Kidney (tissue), 14 donors: ENCODE measurements around the gene DHDH. TPM values are rescaled to one million over a fixed set of nuclear protein-coding genes. Genes with fewer than 3 reads are reported as not detected.
"Not testable (repeated sequence)": the region's sequence is repeated elsewhere in the genome, so short reads cannot be mapped to it uniquely, and the experiment has no call there.

Source experiments
- DNase-seq, 5 donors: peaks; one replicate each; pipeline ENCODE4 v3.0.0-alpha.2; 2013 to 2020
- FAIRE-seq: peaks from 2 replicates; lab custom pipeline; 2012; peaks lifted over from hg19 to GRCh38; lab: Jason Lieb, UNC
- H3K27ac ChIP-seq, 2 donors: one replicate each; pipeline ENCODE4 v1.7.0; 2013; ENCODE audit warnings: low read depth in 2 of 2, low read length in 2 of 2, inconsistent platforms in 1 of 2
- H3K27me3 ChIP-seq: one replicate; pipeline ENCODE4 v1.7.1; 2013; ENCODE audit warnings: low read length, inconsistent platforms; ENCODE audit not compliant: control insufficient read depth, insufficient read depth
- H3K36me3 ChIP-seq, 3 donors: one replicate each; pipeline versions ENCODE4 v1.7.0 to v1.7.1; 2013; ENCODE audit warnings: low read length in 3 of 3, control low read depth in 1 of 3, inconsistent platforms in 1 of 3; ENCODE audit not compliant: insufficient read depth in 3 of 3, control insufficient read depth in 2 of 3
- H3K4me1 ChIP-seq, 3 donors: one replicate each; pipeline versions ENCODE4 v1.7.0 to v1.7.1; 2013; ENCODE audit warnings: low read length in 3 of 3, inconsistent platforms in 1 of 3, low read depth in 1 of 3; ENCODE audit not compliant: control insufficient read depth in 2 of 3, insufficient read depth in 2 of 3
- H3K4me3 ChIP-seq, 3 donors: one replicate each; pipeline versions ENCODE4 v1.7.0 to v1.8.1; 2013; ENCODE audit warnings: low read length in 3 of 3, control low read depth in 1 of 3, inconsistent platforms in 1 of 3
- H3K9ac ChIP-seq, 3 donors: one replicate each; pipeline versions ENCODE4 v1.7.0 to v1.7.1; 2013; ENCODE audit warnings: low read length in 3 of 3, control low read depth in 1 of 3, inconsistent platforms in 1 of 3
- H3K9me3 ChIP-seq, 3 donors: one replicate each; pipeline versions ENCODE4 v1.7.0 to v1.7.1; 2013; ENCODE audit warnings: low read length in 3 of 3, control low read depth in 1 of 3, inconsistent platforms in 1 of 3; ENCODE audit not compliant: control insufficient read depth in 2 of 3, insufficient read depth in 1 of 3
- CTCF ChIP-seq: IDR thresholded peaks from 3 replicates; pipeline ENCODE4 v1.5.1; 2012; ENCODE audit warnings: mild to moderate bottlenecking, moderate library complexity, borderline replicate concordance; ENCODE audit not compliant: insufficient read depth; ENCODE audit errors: extremely low read depth
- intact Hi-C: fragments of 100-400 bp; cut with DNase I; formaldehyde crosslinking; loops from one replicate; pipeline ENCODE4 v1.11.1; 2022
- polyA plus RNA-seq: library from polyadenylated mRNA; stranded (reverse); fragments of 350-450 nt; fragmentation: Illumina TruSeq; extraction: RNeasy Lipid Tissue Mini Kit (QIAGEN cat#74804); gene quantifications from one replicate; pipeline ENCODE4 v1.2.3, GENCODE V29; 2014; ENCODE audit warnings: low read depth, low replicate concordance; ENCODE audit not compliant: insufficient read depth
- total RNA-seq: library from RNA; stranded (reverse); fragmentation: NEBNext Ultra II Directional; extraction: Animal tissue kit (Norgen Biotek cat#: 25700); gene quantifications from one replicate; pipeline ENCODE4 v1.2.1, GENCODE V29; 2021
- donor health status: control.
- donor health status: control.
- donor health status: control.
- donor health status: control.
- donor health status: control.
- donor health status: DM: yes; HTN: yes; CAD: no.
- donor health status: Normal renal cell carcinoma (clear cell type).

The DHDH gene
- total and polyA plus RNA-seq, 2 donors from 2014 or later, result 0.60 to 26.3 TPM

DNA sequence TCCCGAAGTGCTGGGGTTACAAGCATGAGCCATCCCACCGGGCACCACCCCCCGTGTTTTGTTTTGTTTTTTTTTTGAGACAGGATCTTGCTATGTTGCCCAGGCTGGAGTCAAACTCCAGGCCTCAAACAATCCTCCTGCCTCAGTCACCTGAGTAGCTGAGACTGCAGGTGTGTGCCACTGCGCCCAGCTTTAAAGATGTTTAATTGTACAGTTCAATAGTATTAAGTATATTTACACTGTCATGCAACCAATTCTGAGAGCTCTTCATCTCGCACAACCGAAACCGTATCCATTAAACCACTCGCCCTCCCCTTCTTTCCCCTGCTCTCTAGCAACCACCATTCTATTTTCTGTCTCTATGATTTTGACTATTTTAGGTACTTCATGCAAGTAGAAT, 17.7 kb upstream of the DHDH start:
- Histone ChIP-seq H3K9ac (no peak overlapping the region), H3K4me1 (no peaks in the 10 kb centered on the region), H3K36me3 (peaks cover 10 to 41% (median 21%) of the 10 kb centered on the region in 3 donors), H3K27ac (no peak overlapping the region), H3K27me3 (no peaks in the 10 kb centered on the region), H3K9me3 (no peaks in the 10 kb centered on the region), H3K4me3 (no peak overlapping the region)
- TF ChIP-seq CTCF, result no peak
- intact Hi-C loops, result no loop called here
- FAIRE-seq (no peak), DNase-seq (no peak)

GRCh38 chr19:48918071-48918470, 15.4 kb upstream of the DHDH start:
- FAIRE-seq, result no peak

DNA sequence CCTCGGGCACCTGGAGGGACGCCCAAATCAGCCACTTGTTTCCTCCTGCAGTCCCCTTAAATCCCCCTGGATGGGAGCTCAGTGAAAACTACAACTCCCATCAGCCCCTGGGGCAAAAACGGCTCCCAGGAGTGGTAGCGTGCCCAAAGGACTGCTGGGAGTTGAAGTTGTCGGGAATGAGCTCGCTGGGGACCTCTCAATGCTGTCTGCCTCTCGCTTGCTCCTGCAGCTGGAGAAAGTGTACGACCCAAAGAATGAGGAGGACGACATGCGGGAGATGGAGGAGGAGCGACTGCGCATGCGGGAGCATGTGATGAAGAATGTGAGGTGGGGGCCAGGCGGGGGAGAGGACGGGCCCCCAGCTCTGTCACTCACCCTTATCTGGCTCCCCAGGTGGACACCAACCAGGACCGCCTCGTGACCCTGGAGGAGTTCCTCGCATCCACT, 14.7 kb upstream of the DHDH start:
- no peak for TF ChIP-seq CTCF
- Histone ChIP-seq H3K4me3 (no peak overlapping the region), H3K4me1 (no peaks in the 10 kb centered on the region), H3K36me3 (peaks cover 3 to 20% (median 13%) of the 10 kb centered on the region in 3 donors), H3K9me3 (no peaks in the 10 kb centered on the region), H3K27me3 (no peaks in the 10 kb centered on the region), H3K27ac (no peak overlapping the region), H3K9ac (no peak overlapping the region)
- intact Hi-C loops, result no loop called here
- DNase-seq (peak in 3 of 5 donors; percentile 39 to 50 (median 46)), FAIRE-seq (no peak)

More at GRCh38 chr19:48918071-48918470, 15.4 kb upstream of the DHDH start:
- H3K27ac ChIP-seq, result no peak overlapping the region
- H3K9me3 ChIP-seq, result no peaks in the 10 kb centered on the region
- no peaks in the 10 kb centered on the region for H3K27me3 ChIP-seq
- H3K9ac ChIP-seq, result no peak overlapping the region
- H3K4me1 ChIP-seq, result no peaks in the 10 kb centered on the region
- H3K4me3 ChIP-seq, result no peak overlapping the region
- H3K36me3 ChIP-seq, result peaks cover 7 to 27% (median 17%) of the 10 kb centered on the region in 3 donors
- no peak for TF ChIP-seq CTCF
- intact Hi-C loops, result no loop called here
- DNase-seq, result no peak

DNA sequence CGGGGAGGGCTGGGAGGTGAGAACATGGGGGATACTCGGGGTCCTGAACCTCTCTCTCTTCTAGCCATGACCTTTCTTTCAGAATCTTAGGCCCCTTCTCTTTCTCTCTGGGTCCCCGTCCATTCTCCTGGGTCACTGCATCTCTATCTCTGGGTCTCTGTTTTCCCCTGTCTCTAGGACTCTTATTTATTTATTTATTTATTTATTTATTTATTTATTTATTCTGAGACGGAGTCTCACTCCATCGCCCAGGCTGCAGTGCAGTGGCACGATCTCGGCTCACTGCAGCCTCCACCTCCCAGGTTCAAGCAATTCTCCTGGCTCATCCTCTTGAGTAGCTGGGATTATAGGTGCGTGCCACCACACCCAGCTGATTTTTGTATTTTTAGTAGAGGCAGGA, 14.2 kb upstream of the DHDH start:
- H3K27me3 ChIP-seq, H3K27ac ChIP-seq, H3K9ac ChIP-seq, H3K4me3 ChIP-seq, intact Hi-C loops, FAIRE-seq, H3K9me3 ChIP-seq, DNase-seq, H3K4me1 ChIP-seq: not testable (repeated sequence)
- H3K36me3 ChIP-seq, result peaks cover 2 to 19% (median 13%) of the 10 kb centered on the region in 3 donors
